Aorta (tissue), 5 donors: ENCODE results near the gene LHX5. TPM values are rescaled to one million over a fixed set of nuclear protein-coding genes. Genes with fewer than 3 reads are reported as not detected.

Experiments used
- ATAC-seq: fragments of 200-7000 bp; cut with Tn5 transposase; one replicate; pipeline ENCODE4 v1.9.1; 2022; ENCODE audit warnings: moderate library complexity; ENCODE audit not compliant: low FRiP score
- DNase-seq, 2 donors: peaks; one replicate each; pipeline ENCODE4 v3.0.0-alpha.2; 2020
- H3K27ac ChIP-seq, 2 donors: one replicate each; pipeline ENCODE4 v1.5.1; 2013; ENCODE audit warnings: low read length in 2 of 2, mild to moderate bottlenecking in 2 of 2, moderate library complexity in 2 of 2, control low read depth in 1 of 2, inconsistent platforms in 1 of 2, low read depth in 1 of 2
- H3K27me3 ChIP-seq, 2 donors: one replicate each; pipeline ENCODE4 v1.6.1; 2013; ENCODE audit warnings: control low read depth in 1 of 2, low read length in 1 of 2, mild to moderate bottlenecking in 1 of 2, moderate library complexity in 1 of 2; ENCODE audit not compliant: insufficient read depth in 2 of 2, control insufficient read depth in 1 of 2
- H3K36me3 ChIP-seq, 2 donors: one replicate each; pipeline ENCODE4 v1.6.1; 2013; ENCODE audit warnings: control low read depth in 1 of 2, low read length in 1 of 2, mild to moderate bottlenecking in 1 of 2; ENCODE audit not compliant: insufficient read depth in 2 of 2, control insufficient read depth in 1 of 2
- H3K4me1 ChIP-seq, 2 donors: one replicate each; pipeline ENCODE4 v1.6.1; 2013; ENCODE audit warnings: low read length in 2 of 2, control low read depth in 1 of 2, mild to moderate bottlenecking in 1 of 2, moderate library complexity in 1 of 2; ENCODE audit not compliant: insufficient read depth in 2 of 2, control insufficient read depth in 1 of 2
- H3K4me3 ChIP-seq, 2 donors: one replicate each; pipeline ENCODE4 v1.5.1; 2013; ENCODE audit warnings: low read length in 2 of 2, control low read depth in 1 of 2, mild to moderate bottlenecking in 1 of 2
- H3K9me3 ChIP-seq: one replicate; pipeline ENCODE4 v1.6.1; 2013; ENCODE audit warnings: mild to moderate bottlenecking, low read length; ENCODE audit not compliant: control insufficient read depth
- WGBS, 2 donors: extraction: QIAGEN DNeasy Blood & Tissue Kit; methylation state at CpG; one replicate each; pipeline ENCODE4 v1.1.7; 2013; 5-methylcytosine and 5-hydroxymethylcytosine counted together
- intact Hi-C, 2 donors: fragments of 100-400 bp; cut with DNase I; formaldehyde crosslinking; loops; one replicate each; pipeline versions ENCODE4 v1.14.2 to v1.15.0; 2022
- polyA plus RNA-seq, 2 donors: library from polyadenylated mRNA; stranded (reverse); fragments of 200-250 nt; gene quantifications; one replicate each; pipeline ENCODE4 v1.2.3, GENCODE V29; 2013
- total RNA-seq, 2 donors: library from RNA; stranded (reverse); fragmentation: NEBNext Ultra II Directional; extraction: Animal tissue kit (Norgen Biotek cat#: 25700); gene quantifications; one replicate each; pipeline ENCODE4 v1.2.1, GENCODE V29; 2021
- donor health status: healthy with polysubstance abuse.
- donor health status: Bipolar disorder and iron deficiency.
- donor health status: DM: no; HTN: no; CAD: no.
- donor health status: DM: no; HTN: no; CAD: no.
- donor health status: DM: yes; HTN: yes; CAD: no.

LHX5 gene
- total and polyA plus RNA-seq, 4 donors, result not detected

GRCh38 chr12:113480336-113480971, 8.8 kb upstream of the LHX5 start:
- WGBS, 2 donors, result 11 to 16% methylated on average over 9 of the region's 9 CpGs
- ATAC-seq (no peak), DNase-seq (no peak)
- Histone ChIP-seq H3K4me1 (no peaks in the 10 kb centered on the region), H3K9me3 (no peaks in the 10 kb centered on the region), H3K4me3 (no peak overlapping the region), H3K36me3 (no peaks in the 10 kb centered on the region), H3K27ac (no peak overlapping the region), H3K27me3 (peaks cover 0 to 3% of the 10 kb centered on the region in 2 donors)
- intact Hi-C loops, result no loop called here

- Histone ChIP-seq H3K9me3 (no peaks in the 10 kb centered on the region), H3K36me3 (no peaks in the 10 kb centered on the region), H3K27ac (no peak overlapping the region), H3K4me1 (no peaks in the 10 kb centered on the region), H3K27me3 (peaks cover 0 to 3% of the 10 kb centered on the region in 2 donors), H3K4me3 (no peak overlapping the region)
- intact Hi-C loops, result no loop called here
- DNase-seq, result no peak
- ATAC-seq, result no peak
- 1 to 2% methylated on average over 61 of the region's 61 CpGs for WGBS, 2 donors
Measured at GRCh38 chr12:113479590-113480335, 8.1 kb upstream of the LHX5 start.

- 2 to 3% methylated on average over 11 of the region's 11 CpGs for WGBS, 2 donors
- peaks cover 0 to 3% of the 10 kb centered on the region in 2 donors for H3K27me3 ChIP-seq
- no peaks in the 10 kb centered on the region for H3K4me1 ChIP-seq
- no peak overlapping the region for H3K27ac ChIP-seq
- H3K36me3 ChIP-seq, result no peaks in the 10 kb centered on the region
- no peak overlapping the region for H3K4me3 ChIP-seq
- intact Hi-C loops, result no loop called here
- DNase-seq, result no peak
- ATAC-seq, result no peak
- no peaks in the 10 kb centered on the region for H3K9me3 ChIP-seq
Measured at GRCh38 chr12:113479216-113479589, 7.5 kb upstream of the LHX5 start.

- no peak overlapping the region for H3K27ac ChIP-seq
- peaks cover 0 to 3% of the 10 kb centered on the region in 2 donors for H3K27me3 ChIP-seq
- H3K4me3 ChIP-seq, result no peak overlapping the region
- DNase-seq (no peak), ATAC-seq (no peak)
- no peaks in the 10 kb centered on the region for H3K36me3 ChIP-seq
- no peaks in the 10 kb centered on the region for H3K4me1 ChIP-seq
- H3K9me3 ChIP-seq, result no peaks in the 10 kb centered on the region
- intact Hi-C loops, result no loop called here
- 2 to 3% methylated on average over 32 to 41 of the region's 41 CpGs for WGBS, 2 donors
Measured at GRCh38 chr12:113478351-113479011, 6.8 kb upstream of the LHX5 start.

- 3 to 6% methylated on average over 3 of the region's 3 CpGs for WGBS, 2 donors
- no peak overlapping the region for H3K27ac ChIP-seq
- no peak overlapping the region for H3K4me3 ChIP-seq
- H3K4me1 ChIP-seq, result no peaks in the 10 kb centered on the region
- no peak for DNase-seq
- no peaks in the 10 kb centered on the region for H3K36me3 ChIP-seq
- ATAC-seq, result no peak
- H3K9me3 ChIP-seq, result no peaks in the 10 kb centered on the region
- intact Hi-C loops, result no loop called here
- H3K27me3 ChIP-seq, result peaks cover 0 to 3% of the 10 kb centered on the region in 2 donors
Measured at GRCh38 chr12:113477842-113478215, 6.2 kb upstream of the LHX5 start.

- Histone ChIP-seq H3K27ac (no peak overlapping the region), H3K36me3 (no peaks in the 10 kb centered on the region), H3K9me3 (no peaks in the 10 kb centered on the region), H3K4me1 (no peaks in the 10 kb centered on the region), H3K27me3 (peaks cover 0 to 3% of the 10 kb centered on the region in 2 donors), H3K4me3 (no peak overlapping the region)
- DNase-seq (no peak), ATAC-seq (no peak)
- intact Hi-C loops, result no loop called here
- 1 to 2% methylated on average over 7 of the region's 7 CpGs for WGBS, 2 donors
Measured at GRCh38 chr12:113477171-113477841, 5.6 kb upstream of the LHX5 start.

GRCh38 chr12:113476176-113476986, 4.7 kb upstream of the LHX5 start:
- Histone ChIP-seq H3K4me1 (no peaks in the 10 kb centered on the region), H3K27ac (no peak overlapping the region), H3K9me3 (no peaks in the 10 kb centered on the region), H3K4me3 (no peak overlapping the region), H3K27me3 (peaks cover 0 to 3% of the 10 kb centered on the region in 2 donors), H3K36me3 (no peaks in the 10 kb centered on the region)
- ATAC-seq (no peak), DNase-seq (no peak)
- 1 to 2% methylated on average over 57 to 58 of the region's 58 CpGs for WGBS, 2 donors
- intact Hi-C loops, result no loop called here

- Histone ChIP-seq H3K9me3 (no peaks in the 10 kb centered on the region), H3K27me3 (peaks cover 0 to 3% of the 10 kb centered on the region in 2 donors), H3K4me3 (no peak overlapping the region), H3K4me1 (no peaks in the 10 kb centered on the region), H3K27ac (no peak overlapping the region), H3K36me3 (no peaks in the 10 kb centered on the region)
- DNase-seq, result no peak
- no peak for ATAC-seq
- intact Hi-C loops, result no loop called here
- WGBS, 2 donors, result 1% methylated on average over 50 of the region's 50 CpGs
Measured at GRCh38 chr12:113475451-113476175, 3.9 kb upstream of the LHX5 start.
